Cardiac fibroblast (primary cell): ENCODE measurements around the gene TMTC1.

Experiments
- DNase-seq, 2 donors: peaks; one replicate each; pipeline versions ENCODE4 v3.0.0 to v3.0.0-alpha.2; 2010; ENCODE audit warnings: low read depth in 2 of 2
- H3K4me3 ChIP-seq, 2 donors: replicated peaks in 1 of 2; 1 replicate in 1 of 2; 2 replicates in 1 of 2; pipeline ENCODE4 v1.5.1; 2011; ENCODE audit warnings: low read depth in 2 of 2, low read length in 2 of 2, mild to moderate bottlenecking in 2 of 2, moderate library complexity in 1 of 2
- CTCF ChIP-seq: IDR thresholded peaks from one replicate; pipeline ENCODE4 v1.5.1; 2011; ENCODE audit warnings: low read depth, mild to moderate bottlenecking, low read length, inconsistent platforms

The TMTC1 gene

GRCh38 chr12:29688914-29689313 is 94.8 kb downstream of the TMTC1 start:
- no peak overlapping the region for H3K4me3 ChIP-seq
- DNase-seq: no peak
- TF ChIP-seq CTCF: no peak

GRCh38 chr12:29682088-29682487 is 101.7 kb downstream of the TMTC1 start:
- no peak for TF ChIP-seq CTCF
- peak in 1 of 2 donors; percentile 43 for DNase-seq
- no peak overlapping the region for H3K4me3 ChIP-seq

- H3K4me3 ChIP-seq: no peak overlapping the region
- DNase-seq: peak in 1 of 2 donors; percentile 36
- TF ChIP-seq CTCF: no peak
These were observed 102.4 kb downstream of the TMTC1 start for GRCh38 chr12:29681370-29681769.

- no peak overlapping the region for H3K4me3 ChIP-seq
- no peak for TF ChIP-seq CTCF
- peak in 1 of 2 donors; percentile 17 for DNase-seq
These were observed 107.1 kb downstream of the TMTC1 start for GRCh38 chr12:29676676-29677075.

- no peak overlapping the region for H3K4me3 ChIP-seq
- DNase-seq: no peak
- TF ChIP-seq CTCF: no peak
These were observed 109.3 kb downstream of the TMTC1 start for GRCh38 chr12:29674463-29674862.

- H3K4me3 ChIP-seq: no peak overlapping the region
- TF ChIP-seq CTCF: no peak
- DNase-seq: peak; percentile 42 to 65
These were observed 110.4 kb downstream of the TMTC1 start for GRCh38 chr12:29673346-29673745.

GRCh38 chr12:29672580-29672979 is 111.2 kb downstream of the TMTC1 start:
- no peak overlapping the region for H3K4me3 ChIP-seq
- TF ChIP-seq CTCF: no peak
- no peak for DNase-seq
